CD4-positive, alpha-beta memory T cell (primary cell): Measurements from ENCODE around the gene OSBP2. TPM values are rescaled to one million over a fixed set of nuclear protein-coding genes. Genes with fewer than 3 reads are reported as not detected.

Experiments
- CTCF ChIA-PET: fragments of 350-600 bp; sonication (Branson Sonifier 250); formaldehyde crosslinking; loops from one replicate; lab custom pipeline; 2021; ENCODE audit warnings: inconsistent platforms; ENCODE audit not compliant: partially characterized antibody; lab: Charles Lee
- POLR2A ChIA-PET: fragments of 350-600 bp; sonication (Branson Sonifier 250); formaldehyde crosslinking; loops from one replicate; lab custom pipeline; 2021; ENCODE audit not compliant: partially characterized antibody; lab: Charles Lee
- DNase-seq, 5 donors: peaks; one replicate each; pipeline versions ENCODE4 v3.0.0 to v3.0.0-alpha.2; 2020 to 2022; ENCODE audit warnings: mixed read lengths in 1 of 5
- H3K27ac ChIP-seq: one replicate; pipeline ENCODE4 v1.7.0; 2013; ENCODE audit warnings: low read depth, low read length
- H3K27me3 ChIP-seq: 2 replicates; pipeline ENCODE4 v1.7.0; 2013; ENCODE audit warnings: mild to moderate bottlenecking, low read length, moderate library complexity; ENCODE audit not compliant: insufficient read depth
- H3K36me3 ChIP-seq: 2 replicates; pipeline ENCODE4 v1.7.0; 2013; ENCODE audit warnings: mild to moderate bottlenecking, low read length, moderate library complexity; ENCODE audit not compliant: insufficient read depth
- H3K4me1 ChIP-seq: 2 replicates; pipeline ENCODE4 v1.7.0; 2013; ENCODE audit warnings: mild to moderate bottlenecking, low read length, moderate library complexity; ENCODE audit not compliant: insufficient read depth
- H3K4me3 ChIP-seq, 2 donors: one replicate each; pipeline ENCODE4 v1.7.0; 2013; ENCODE audit warnings: low read length in 2 of 2, mild to moderate bottlenecking in 1 of 2
- H3K9me3 ChIP-seq, 2 donors: one replicate each; pipeline ENCODE4 v1.7.0; 2013; ENCODE audit warnings: low read length in 2 of 2, control low read depth in 1 of 2; ENCODE audit not compliant: control insufficient read depth in 1 of 2
- H3K27ac Mint-ChIP-seq, 7 donors: one replicate each; pipeline ENCODE4 v1.8.0; 2020 to 2021; ENCODE audit warnings: mixed read lengths in 7 of 7, mild to moderate bottlenecking in 6 of 7, inconsistent platforms in 3 of 7, moderate library complexity in 3 of 7
- H3K27me3 Mint-ChIP-seq, 2 donors: one replicate each; pipeline ENCODE4 v1.8.0; 2020 to 2021; ENCODE audit warnings: mixed read lengths in 2 of 2
- H3K36me3 Mint-ChIP-seq, 2 donors: one replicate each; pipeline ENCODE4 v1.8.0; 2020 to 2021; ENCODE audit warnings: mixed read lengths in 2 of 2, inconsistent platforms in 1 of 2, mild to moderate bottlenecking in 1 of 2
- H3K4me1 Mint-ChIP-seq, 4 donors: one replicate each; pipeline ENCODE4 v1.8.0; 2020 to 2021; ENCODE audit warnings: mixed read lengths in 4 of 4, mild to moderate bottlenecking in 1 of 4
- H3K4me3 Mint-ChIP-seq, 8 donors: one replicate each; pipeline ENCODE4 v1.8.0; 2020 to 2021; ENCODE audit warnings: mixed read lengths in 8 of 8, mild to moderate bottlenecking in 7 of 8, moderate library complexity in 6 of 8, inconsistent platforms in 3 of 8
- H3K9me3 Mint-ChIP-seq, 8 donors: one replicate each; pipeline ENCODE4 v1.8.0; 2020 to 2021; ENCODE audit warnings: mixed read lengths in 8 of 8, mild to moderate bottlenecking in 5 of 8, inconsistent platforms in 3 of 8, moderate library complexity in 1 of 8
- intact Hi-C: fragments of 100-400 bp; cut with micrococcal nuclease; formaldehyde crosslinking; loops from one replicate; pipeline ENCODE4 v1.15.1; 2023
- microRNA-seq: library from miRNA; unstranded; fragments of <30 nt; microRNA quantifications from one replicate; pipeline ENCODE4 v1.2.0, GENCODE V29; 2021; ENCODE audit warnings: borderline replicate concordance, borderline number of aligned reads, borderline microRNAs expressed, mixed read lengths
- polyA plus RNA-seq, 2 donors: library from polyadenylated mRNA; unstranded; fragments of 300-500 nt; fragmentation: Illumina TruSeq; gene quantifications; one replicate each; pipeline ENCODE4 v1.2.3, GENCODE V29; 2021
- total RNA-seq, 2 experiments: library from RNA; stranded (reverse); gene quantifications; one replicate each; pipeline ENCODE4 v1.2.3, GENCODE V29; 2021

OSBP2 gene
- total and polyA plus RNA-seq, 4 experiments from 2014 or later = 0.39 to 1.3 (median 0.74) TPM

- no peak for DNase-seq
- Mint-ChIP-seq H3K4me3 (no peak overlapping the region), H3K27ac (no peak overlapping the region), H3K27me3 (no peaks in the 10 kb centered on the region), H3K4me1 (peaks cover 18 to 44% (median 28%) of the 10 kb centered on the region in 4 donors), H3K9me3 (no peaks in the 10 kb centered on the region), H3K36me3 (peaks cover 39 to 45% of the 10 kb centered on the region in 2 donors)
- ChIA-PET CTCF (interaction anchor here (1.0 to 1.3 kb wide), 3 partner anchors 16 to 132 kb away, joined by 3 to 5 read pairs (median 4); partner anchors contain the start of genes MORC2 and TUG1), POLR2A (interaction anchor here (2.6 kb wide), 1 partner anchor 16 kb away, joined by 8 read pairs; the partner anchor contains the start of genes MORC2 and TUG1)
- Histone ChIP-seq H3K27me3 (no peaks in the 10 kb centered on the region), H3K27ac (no peak overlapping the region), H3K9me3 (no peaks in the 10 kb centered on the region), H3K4me1 (peaks cover 21% of the 10 kb centered on the region), H3K4me3 (no peak overlapping the region), H3K36me3 (peaks cover 12% of the 10 kb centered on the region)
- intact Hi-C loops = no loop called here
These were observed 258.5 kb downstream of the OSBP2 start for GRCh38 chr22:30953206-30953605.

DNA sequence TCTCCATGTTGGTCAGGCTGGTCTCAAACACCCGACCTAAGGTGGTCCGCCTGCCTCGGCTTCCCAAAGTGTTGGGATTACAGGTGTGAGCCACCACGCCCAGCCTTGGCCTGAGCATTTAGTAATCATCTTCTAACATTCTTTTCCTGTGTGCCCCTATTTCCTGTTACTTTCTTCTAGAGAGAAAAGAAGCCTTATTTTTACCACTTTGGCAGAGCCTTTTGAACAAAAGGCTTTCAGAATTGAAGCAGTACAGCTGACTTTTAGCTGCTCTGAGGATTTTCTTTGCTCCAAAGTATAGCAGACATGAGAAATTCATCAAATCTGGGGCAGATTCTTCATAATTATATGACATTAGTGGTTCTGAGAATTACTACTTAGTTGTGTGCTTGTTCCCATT, 260.5 kb downstream of the OSBP2 start:
- ChIA-PET POLR2A (interaction anchor here (1.1 to 1.4 kb wide), 2 partner anchors 14 to 33 kb away, joined by 3 read pairs; partner anchors contain the start of gene TUG1), CTCF (no interaction called here)
- H3K27me3 ChIP-seq = no peaks in the 10 kb centered on the region
- H3K4me3 ChIP-seq = no peak overlapping the region
- no peak for DNase-seq
- no peak overlapping the region for H3K27ac ChIP-seq
- H3K4me1 ChIP-seq = peaks cover 22% of the 10 kb centered on the region
- intact Hi-C loops = no loop called here
- Mint-ChIP-seq H3K4me3 (peak overlapping the region in 1 of 8 donors; percentile 43), H3K36me3 (peaks cover 34 to 35% of the 10 kb centered on the region in 2 donors), H3K27ac (peak overlapping the region in 4 of 7 donors; percentile 3 to 38 (median 12)), H3K9me3 (no peaks in the 10 kb centered on the region), H3K4me1 (peaks cover 17 to 40% (median 27%) of the 10 kb centered on the region in 4 donors), H3K27me3 (no peaks in the 10 kb centered on the region)
- no peaks in the 10 kb centered on the region for H3K36me3 ChIP-seq
- no peaks in the 10 kb centered on the region for H3K9me3 ChIP-seq

Small RNA genes within 50 kb of the gene (microRNA-seq; reads per million reads assigned to microRNA genes)
- gene MIR3200 = not detected

Other genes starting within 250 kb of the OSBP2 start
- not detected for gene SEC14L3, start 222.9 kb upstream of the OSBP2 start, total RNA-seq
- gene SEC14L3, start 222.9 kb upstream of the OSBP2 start, polyA plus RNA-seq = not detected
- not detected for gene SEC14L4, start 189.2 kb upstream of the OSBP2 start, total RNA-seq
- not detected for gene SEC14L4, start 189.2 kb upstream of the OSBP2 start, polyA plus RNA-seq
- gene SEC14L6, start 148.1 kb upstream of the OSBP2 start, total RNA-seq = not detected
- gene SEC14L6, start 148.1 kb upstream of the OSBP2 start, polyA plus RNA-seq = not detected
- gene GAL3ST1, start 120.2 kb upstream of the OSBP2 start, total RNA-seq = 1 to 10 TPM; 1.4 to 2.8 TPM
- under 1 TPM in 1 of 2 donors, not detected in 1; 0.48 TPM for gene GAL3ST1, start 120.2 kb upstream of the OSBP2 start, polyA plus RNA-seq
- 10 to 100 TPM; 50.1 to 51.6 TPM for gene PES1, start 103.0 kb upstream of the OSBP2 start, total RNA-seq
- gene PES1, start 103.0 kb upstream of the OSBP2 start, polyA plus RNA-seq = 10 to 100 TPM; 41.3 to 48.7 TPM
- gene TCN2, start 87.7 kb upstream of the OSBP2 start, total RNA-seq = 1 to 10 TPM in 1 of 2 experiments, under 1 TPM in 1; 0.93 to 1.2 TPM
- gene TCN2, start 87.7 kb upstream of the OSBP2 start, polyA plus RNA-seq = 1 to 10 TPM; 1.1 to 2.3 TPM
- 1 to 10 TPM; 2.9 to 3.0 TPM for gene SLC35E4, start 59.1 kb upstream of the OSBP2 start, total RNA-seq
- under 1 TPM; 0.61 to 1.00 TPM for gene SLC35E4, start 59.1 kb upstream of the OSBP2 start, polyA plus RNA-seq
- gene DUSP18, start 27.0 kb upstream of the OSBP2 start, total RNA-seq = 10 to 100 TPM; 16.8 to 16.9 TPM
- 10 to 100 TPM; 12.4 to 14.4 TPM for gene DUSP18, start 27.0 kb upstream of the OSBP2 start, polyA plus RNA-seq